ENCODE results near the gene DNAJC13.
A peak's percentile ranks its signal among the peaks of the same experiment; 100 is the strongest.
"Not testable (repeated sequence)": the region's sequence is repeated elsewhere in the genome, so short reads cannot be mapped to it uniquely, and the experiment has no call there.

DNAJC13 gene

GRCh38 chr3:132416807-132417694 is at the start of gene DNAJC13:
Gene DNAJC13 (plus strand): TSS chr3:132417502. CDS start chr3:132434551, 17,049 bp downstream.
- peak; percentile 55 for DNase-seq

GRCh38 chr3:132368515-132368914 is 48.8 kb upstream of the DNAJC13 start:
- DNase-seq, result no peak

- DNase-seq, result no peak
Measured at GRCh38 chr3:132368962-132369361, 48.3 kb upstream of the DNAJC13 start.

- not testable (repeated sequence) for DNase-seq
Measured at GRCh38 chr3:132376945-132377354, 40.4 kb upstream of the DNAJC13 start.

GRCh38 chr3:132378048-132378762 is 39.1 kb upstream of the DNAJC13 start:
- DNase-seq, result no peak

GRCh38 chr3:132378846-132379245 is 38.5 kb upstream of the DNAJC13 start:
- DNase-seq, result peak; percentile 10

GRCh38 chr3:132380920-132381319 is 36.4 kb upstream of the DNAJC13 start:
- DNase-seq, result no peak

- no peak for DNase-seq
Measured at GRCh38 chr3:132381348-132381944, 35.9 kb upstream of the DNAJC13 start.

- DNase-seq, result no peak
Measured at GRCh38 chr3:132382267-132382666, 35.0 kb upstream of the DNAJC13 start.

- DNase-seq, result no peak
Measured at GRCh38 chr3:132382688-132383194, 34.6 kb upstream of the DNAJC13 start.

- DNase-seq, result no peak
Measured at GRCh38 chr3:132386259-132386658, 31.0 kb upstream of the DNAJC13 start.

GRCh38 chr3:132392675-132393074 is 24.6 kb upstream of the DNAJC13 start:
- DNase-seq, result not testable (repeated sequence)

GRCh38 chr3:132394320-132394719 is 23.0 kb upstream of the DNAJC13 start:
- DNase-seq, result no peak

GRCh38 chr3:132395126-132395525 is 22.2 kb upstream of the DNAJC13 start:
- DNase-seq, result no peak

GRCh38 chr3:132396255-132396654 is 21.0 kb upstream of the DNAJC13 start:
- no peak for DNase-seq

- DNase-seq, result not testable (repeated sequence)
Measured at GRCh38 chr3:132396776-132397175, 20.5 kb upstream of the DNAJC13 start.

- DNase-seq, result peak; percentile 10
Measured at GRCh38 chr3:132399054-132399929, 18.0 kb upstream of the DNAJC13 start.

GRCh38 chr3:132401255-132401654 is 16.0 kb upstream of the DNAJC13 start:
- DNase-seq, result no peak

- no peak for DNase-seq
Measured at GRCh38 chr3:132404276-132404675, 13.0 kb upstream of the DNAJC13 start.

- no peak for DNase-seq
Measured at GRCh38 chr3:132405188-132405587, 12.1 kb upstream of the DNAJC13 start.

- no peak for DNase-seq
Measured at GRCh38 chr3:132405609-132406299, 11.5 kb upstream of the DNAJC13 start.

- DNase-seq, result no peak
Measured at GRCh38 chr3:132406587-132406986, 10.7 kb upstream of the DNAJC13 start.
